Caco-2 (cell line): Measurements from ENCODE around the gene UBA6. TPM values are rescaled to one million over a fixed set of nuclear protein-coding genes. Genes with fewer than 3 reads are reported as not detected.

Experiments
- BruUV-seq: library from RNA; stranded (reverse); fragments of 400-500 nt; replicated peaks from 2 replicates; lab custom pipeline; 2021; lab: Mats Ljungman, UMichigan
- CTCF ChIA-PET: fragments of 300-600 bp; sonication (Branson Sonifier 250); formaldehyde crosslinking; loops from one replicate; lab custom pipeline; 2022; ENCODE audit warnings: antibody characterized with exemption; lab: Charles Lee
- POLR2A ChIA-PET: fragments of 300-600 bp; sonication (Branson Sonifier 250); formaldehyde crosslinking; loops from one replicate; lab custom pipeline; 2022; ENCODE audit warnings: antibody characterized with exemption; lab: Charles Lee
- DNase-seq, 2 experiments: peaks; one replicate each; pipeline versions ENCODE4 v3.0.0 to v3.0.0-alpha.2; 2020 to 2022
- H3K27me3 ChIP-seq: replicated peaks from 2 replicates; pipeline ENCODE4 v1.6.0; 2011; ENCODE audit warnings: low read length; ENCODE audit not compliant: control insufficient read depth, insufficient read depth
- H3K36me3 ChIP-seq: 2 replicates; pipeline ENCODE4 v1.5.1; 2011; ENCODE audit warnings: low read length; ENCODE audit not compliant: control insufficient read depth, insufficient read depth
- H3K4me1 ChIP-seq: fragments of 250-450 bp; sonication (Bioruptor Pico); 2 replicates; pipeline ENCODE4 v1.5.1; 2020; ENCODE audit warnings: mild to moderate bottlenecking
- H3K4me3 ChIP-seq: 2 replicates; pipeline ENCODE4 v1.5.1; 2011; ENCODE audit warnings: low read depth, mild to moderate bottlenecking, control low read depth, low read length
- H3K9me3 ChIP-seq: fragments of 250-450 bp; sonication (Bioruptor Pico); 2 replicates; pipeline ENCODE4 v1.5.1; 2020; ENCODE audit warnings: mild to moderate bottlenecking, moderate library complexity
- H3K27ac Mint-ChIP-seq: one replicate; pipeline ENCODE4 v1.8.0; 2022; ENCODE audit warnings: mixed read lengths; ENCODE audit not compliant: unreplicated experiment
- H3K27me3 Mint-ChIP-seq: one replicate; pipeline ENCODE4 v1.8.0; 2022; ENCODE audit warnings: mixed read lengths; ENCODE audit not compliant: insufficient read depth, unreplicated experiment
- H3K36me3 Mint-ChIP-seq: one replicate; pipeline ENCODE4 v1.8.0; 2022; ENCODE audit warnings: mild to moderate bottlenecking, mixed read lengths; ENCODE audit not compliant: insufficient read depth, unreplicated experiment
- H3K4me1 Mint-ChIP-seq: one replicate; pipeline ENCODE4 v1.8.0; 2022; ENCODE audit warnings: low read depth, mixed read lengths; ENCODE audit not compliant: unreplicated experiment
- H3K4me3 Mint-ChIP-seq: one replicate; pipeline ENCODE4 v1.8.0; 2022; ENCODE audit warnings: mild to moderate bottlenecking, moderate library complexity, mixed read lengths; ENCODE audit not compliant: unreplicated experiment
- H3K9me3 Mint-ChIP-seq: one replicate; pipeline ENCODE4 v1.8.0; 2022; ENCODE audit warnings: mixed read lengths; ENCODE audit not compliant: unreplicated experiment
- CTCF ChIP-seq, 2 experiments: fragments of 200-600 bp in 1 of 2; IDR thresholded peaks; 1 replicate in 1 of 2; 2 replicates in 1 of 2; pipeline versions ENCODE4 v1.5.1 to v1.8.0; 2011 to 2022; ENCODE audit warnings: antibody characterized with exemption in 1 of 2, control low read depth in 1 of 2, inconsistent platforms in 1 of 2, low read depth in 1 of 2, low read length in 1 of 2, mild to moderate bottlenecking in 1 of 2, moderate library complexity in 1 of 2; ENCODE audit not compliant: insufficient read depth in 1 of 2, severe bottlenecking in 1 of 2, unreplicated experiment in 1 of 2
- intact Hi-C: fragments of 100-400 bp; cut with micrococcal nuclease; formaldehyde crosslinking; loops from one replicate; pipeline ENCODE4 v1.10.0; 2022; ENCODE audit not compliant: unreplicated experiment
- total RNA-seq: library from RNA; stranded (reverse); gene quantifications from 2 replicates; pipeline ENCODE4 v1.2.3, GENCODE V29; 2022

UBA6 gene
- total RNA-seq, 1 experiment from 2014 or later, result 74.6 TPM

DNA sequence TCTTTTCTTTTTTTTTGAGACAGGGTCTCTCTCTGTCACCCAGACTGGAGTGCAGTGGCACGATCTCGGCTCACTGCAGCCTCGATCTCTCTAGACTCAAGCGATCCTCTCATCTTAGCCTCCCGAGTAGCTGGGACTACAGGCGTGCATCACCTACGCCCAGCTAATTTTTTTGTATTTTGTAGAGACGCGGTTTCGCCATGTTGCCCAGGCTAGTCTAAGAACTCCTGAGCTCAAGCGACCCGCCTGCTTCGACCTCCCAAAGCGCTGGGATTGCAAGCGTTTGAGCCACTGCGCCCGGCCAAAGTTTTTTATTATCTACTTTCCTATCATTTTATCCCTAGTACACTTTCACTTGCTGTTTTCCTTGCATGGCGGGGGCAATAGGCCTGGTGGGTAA lies 1.4 kb downstream of the UBA6 start:
- H3K27me3 ChIP-seq, result no peaks in the 10 kb centered on the region
- H3K36me3 ChIP-seq, result no peaks in the 10 kb centered on the region
- Mint-ChIP-seq H3K36me3 (peaks cover 28% of the 10 kb centered on the region), H3K27ac (peak overlapping the region; percentile 94), H3K4me1 (peaks cover 12% of the 10 kb centered on the region), H3K27me3 (no peaks in the 10 kb centered on the region), H3K4me3 (peak overlapping the region; percentile 90), H3K9me3 (no peaks in the 10 kb centered on the region)
- DNase-seq, result no peak
- BruUV-seq, result no TSS peak
- ChIA-PET POLR2A (interaction anchor here (0.7 kb wide), 1 partner anchor 1299 kb away, joined by 3 read pairs; no protein-coding TSS in a partner anchor), CTCF (no interaction called here)
- peak overlapping the region; percentile 60 for H3K4me3 ChIP-seq
- no peaks in the 10 kb centered on the region for H3K9me3 ChIP-seq
- H3K4me1 ChIP-seq, result 0 out of 2 replicates have a peak, but pooled peaks cover 4% of the 10 kb centered on the region
- intact Hi-C loops, result loop anchor here (1.0 to 5.0 kb wide), 2 partner anchors 25 to 48 kb away; no protein-coding TSS in a partner anchor
- TF ChIP-seq CTCF (IDR thresholded peaks at IDR 0.05; ENCODE audit: insufficient read depth in 1 of 2, low read depth in 1 of 2, low read length in 1 of 2, severe bottlenecking in 1 of 2, unreplicated experiment in 1 of 2), result no peak

DNA sequence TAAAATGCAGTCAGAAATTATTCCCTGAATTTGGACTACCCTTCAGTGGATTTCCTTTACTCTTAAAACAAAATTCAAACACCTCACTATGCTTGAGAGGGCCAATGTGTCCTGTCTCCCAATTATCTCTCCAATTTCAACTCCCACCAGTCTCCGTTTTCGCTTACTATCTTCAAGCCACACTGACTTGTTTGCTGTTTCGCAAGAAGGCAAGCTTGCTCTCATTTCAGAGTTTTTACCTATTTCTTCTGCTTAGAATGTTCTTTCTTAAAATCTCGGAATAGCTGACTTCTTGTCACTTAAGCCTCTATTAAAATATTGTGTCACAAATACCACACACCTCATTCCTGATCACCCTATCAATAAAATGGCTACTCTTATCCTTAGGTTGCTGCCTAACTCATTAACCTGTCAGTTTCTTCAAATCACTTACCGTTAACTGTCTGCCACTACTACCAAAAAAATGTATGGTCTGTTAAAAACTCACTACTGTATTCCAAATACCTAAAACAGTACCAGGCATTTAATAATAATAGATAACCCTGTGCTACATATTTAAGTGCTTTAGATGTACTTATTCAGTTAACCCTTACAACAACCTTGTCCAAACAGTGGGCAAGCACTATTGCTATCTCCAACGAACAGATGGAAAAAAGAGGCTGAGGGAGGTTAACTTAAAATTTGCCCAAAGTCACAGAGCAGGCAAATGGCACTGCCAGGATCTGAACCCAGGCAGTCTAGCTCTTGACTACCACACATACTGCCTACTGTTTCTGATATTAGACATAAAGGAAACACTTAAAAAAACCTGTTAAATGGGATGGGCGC lies 2.9 kb downstream of the UBA6 start:
- H3K27ac Mint-ChIP-seq, result peak overlapping the region; percentile 31

GRCh38 chr4:67696061-67696460 lies 4.9 kb downstream of the UBA6 start:
- Mint-ChIP-seq H3K27ac (no peak overlapping the region), H3K36me3 (peaks cover 48% of the 10 kb centered on the region), H3K27me3 (no peaks in the 10 kb centered on the region), H3K4me1 (peaks cover 12% of the 10 kb centered on the region), H3K4me3 (no peak overlapping the region), H3K9me3 (no peaks in the 10 kb centered on the region)
- H3K4me1 ChIP-seq, result no peaks in the 10 kb centered on the region
- 0 out of 2 replicates have a peak, but pooled peaks cover 2% of the 10 kb centered on the region for H3K36me3 ChIP-seq
- H3K27me3 ChIP-seq, result no peaks in the 10 kb centered on the region
- ChIA-PET CTCF (no interaction called here), POLR2A (no interaction called here)
- intact Hi-C loops, result no loop called here
- BruUV-seq, result no TSS peak
- H3K4me3 ChIP-seq, result no peak overlapping the region
- no peaks in the 10 kb centered on the region for H3K9me3 ChIP-seq
- DNase-seq, result no peak
- TF ChIP-seq CTCF (IDR thresholded peaks at IDR 0.05; ENCODE audit: insufficient read depth in 1 of 2, low read depth in 1 of 2, low read length in 1 of 2, severe bottlenecking in 1 of 2, unreplicated experiment in 1 of 2), result no peak

More for the DNA sequence above, 2.9 kb downstream of the UBA6 start:
- Mint-ChIP-seq H3K27me3 (no peaks in the 10 kb centered on the region), H3K9me3 (no peaks in the 10 kb centered on the region), H3K36me3 (peaks cover 36% of the 10 kb centered on the region), H3K4me3 (no peak overlapping the region), H3K4me1 (peaks cover 12% of the 10 kb centered on the region)
- DNase-seq, result no peak
- no peaks in the 10 kb centered on the region for H3K27me3 ChIP-seq
- H3K9me3 ChIP-seq, result no peaks in the 10 kb centered on the region
- TF ChIP-seq CTCF (IDR thresholded peaks at IDR 0.05; ENCODE audit: insufficient read depth in 1 of 2, low read depth in 1 of 2, low read length in 1 of 2, severe bottlenecking in 1 of 2, unreplicated experiment in 1 of 2), result no peak
- ChIA-PET POLR2A (no interaction called here), CTCF (no interaction called here)
- intact Hi-C loops, result no loop called here
- BruUV-seq, result no TSS peak
- H3K4me1 ChIP-seq, result 0 out of 2 replicates have a peak, but pooled peaks cover 4% of the 10 kb centered on the region
- no peak overlapping the region for H3K4me3 ChIP-seq
- no peaks in the 10 kb centered on the region for H3K36me3 ChIP-seq
